Dermis microvascular lymphatic vessel endothelial cell (primary cell): ENCODE data around the gene AOX1. TPM values are rescaled to one million over a fixed set of nuclear protein-coding genes. Genes with fewer than 3 reads are reported as not detected.
"Not testable (repeated sequence)": the region's sequence is repeated elsewhere in the genome, so short reads cannot be mapped to it uniquely, and the experiment has no call there.

Experiments used
- DNase-seq, 2 donors: peaks; one replicate each; pipeline versions ENCODE4 v3.0.0 to v3.0.0-alpha.2; 2010; ENCODE audit warnings: low read depth in 2 of 2
- total RNA-seq: library from RNA; depleted of rRNA; stranded (reverse); fragments of >200 nt; gene quantifications from 2 replicates; pipeline ENCODE4 v1.2.1, GENCODE V29; 2014

The AOX1 gene
- total RNA-seq, 1 donor from 2014 or later, result 5.4 TPM

DNA sequence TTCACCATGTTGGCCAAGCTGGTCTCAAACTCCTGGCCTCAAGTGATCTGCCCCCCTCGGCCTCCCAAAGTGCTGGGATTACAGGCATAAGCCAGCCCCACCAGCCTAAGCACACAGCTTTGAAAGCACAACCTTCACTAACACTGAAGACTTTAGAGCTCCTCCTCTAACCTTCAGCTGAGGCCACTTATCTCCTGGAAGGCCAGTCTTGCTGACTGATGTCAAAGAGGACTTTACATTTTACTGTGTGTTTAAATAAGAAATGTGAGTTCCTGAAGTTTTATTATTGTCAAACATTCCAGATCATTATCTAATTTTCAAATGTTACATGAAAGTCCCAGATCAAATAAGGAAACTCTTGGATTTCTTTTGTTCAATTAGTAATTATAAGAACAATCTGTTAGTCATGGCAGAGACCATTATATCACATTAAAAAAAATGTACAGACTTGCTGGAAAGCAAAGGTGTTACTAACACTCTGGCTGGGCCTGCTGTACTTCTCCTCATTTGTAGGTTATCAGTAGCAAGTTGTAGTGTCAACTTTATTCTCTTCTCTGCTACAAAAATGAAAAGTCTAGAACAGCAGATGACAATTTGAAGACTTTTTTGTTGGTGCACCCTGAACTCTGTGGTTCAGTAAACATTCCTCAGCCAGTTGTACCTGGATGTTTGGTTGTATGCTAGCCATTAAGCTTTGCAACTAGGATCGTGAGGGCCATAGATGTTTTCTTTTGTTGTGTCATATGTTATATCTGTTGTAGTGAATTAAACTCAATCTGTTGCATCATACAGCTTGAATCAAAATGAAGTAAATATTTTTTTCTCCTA, 80.0 kb downstream of the AOX1 start:
- no peak for DNase-seq

DNA sequence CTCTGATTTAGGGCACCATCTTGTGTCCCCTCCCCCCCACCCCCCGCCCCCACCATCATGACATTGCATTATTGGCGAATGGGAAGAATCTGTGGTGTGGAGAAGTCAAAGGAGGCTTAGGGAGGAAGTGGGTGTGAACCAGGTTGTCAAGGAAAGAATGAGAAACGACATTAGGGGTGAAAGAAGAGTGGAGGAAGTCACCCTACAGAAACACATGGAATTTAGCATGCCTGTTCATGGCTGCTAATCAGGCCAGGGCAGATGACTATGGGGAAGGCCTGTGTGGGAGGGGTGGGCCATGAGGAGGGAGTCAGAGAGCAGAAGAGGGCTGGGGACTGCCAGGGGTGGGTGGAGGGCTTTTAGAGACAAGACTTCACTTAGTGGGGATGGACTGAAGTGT, 81.6 kb downstream of the AOX1 start:
- no peak for DNase-seq

- DNase-seq, result no peak
Measured at GRCh38 chr2:200668478-200668877, 82.7 kb downstream of the AOX1 start.

DNA sequence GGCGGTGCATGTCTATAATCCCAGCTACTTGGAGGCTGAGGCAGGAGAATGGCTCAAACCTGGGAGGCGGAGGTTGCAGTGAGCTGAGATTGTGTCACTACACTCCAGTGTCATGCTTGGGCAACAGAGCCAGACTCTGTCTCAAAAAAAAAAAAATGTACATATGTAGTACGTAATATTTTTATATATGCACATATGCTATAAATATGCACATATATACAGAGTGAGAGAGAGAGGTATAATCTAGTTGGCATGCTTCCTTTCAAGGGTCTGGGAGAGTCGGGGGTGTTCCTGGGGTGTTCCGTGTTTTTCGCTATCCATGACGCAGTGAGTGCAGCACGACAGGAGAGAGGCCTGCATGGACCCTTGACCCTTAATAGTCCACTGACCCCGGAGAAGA, 83.5 kb downstream of the AOX1 start:
- DNase-seq, result no peak

DNA sequence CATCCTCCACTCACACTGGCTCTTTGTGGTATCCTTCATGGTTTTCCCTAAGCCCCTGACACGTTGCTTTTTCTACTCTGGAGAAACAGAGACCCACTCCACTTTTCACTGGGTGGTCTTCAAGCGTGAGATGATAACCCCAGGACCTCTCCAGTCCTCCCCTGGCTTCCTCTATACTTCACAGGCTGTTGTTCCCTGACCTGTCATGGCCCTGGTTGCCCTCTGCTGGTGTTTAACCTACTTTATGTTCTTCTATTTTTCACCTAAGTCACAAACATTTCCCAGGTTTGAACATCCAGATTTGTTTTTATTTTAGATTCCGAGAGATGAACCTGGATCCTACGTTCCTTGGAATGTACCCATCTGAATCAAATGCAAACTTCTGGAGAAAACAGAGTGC, 84.5 kb downstream of the AOX1 start:
- DNase-seq, result no peak

- DNase-seq, result no peak
Measured at GRCh38 chr2:200670751-200671150, 84.9 kb downstream of the AOX1 start.

GRCh38 chr2:200673191-200673590, 87.4 kb downstream of the AOX1 start:
- DNase-seq, result no peak

GRCh38 chr2:200674837-200675236, 89.0 kb downstream of the AOX1 start:
- DNase-seq, result no peak

DNA sequence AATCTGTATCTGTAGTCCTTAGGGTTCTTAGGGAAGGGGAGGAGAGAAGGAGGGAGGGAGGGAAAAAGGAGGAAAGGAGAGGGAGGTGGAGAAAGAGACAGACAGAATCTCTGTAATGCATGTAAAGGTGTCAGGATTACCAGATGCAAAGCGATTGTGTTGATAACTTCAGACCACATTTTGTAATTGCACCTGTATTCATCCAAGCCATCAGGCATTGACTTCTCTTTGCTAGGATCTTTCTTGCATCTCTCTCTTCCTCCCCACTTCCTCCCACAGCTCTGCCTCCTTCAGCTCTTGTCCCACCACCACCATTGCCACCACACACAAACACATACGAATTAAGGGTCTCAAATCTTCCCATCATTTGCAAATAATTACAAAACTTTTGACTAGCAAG, 91.4 kb downstream of the AOX1 start:
- no peak for DNase-seq

- DNase-seq, result no peak
Measured at GRCh38 chr2:200677721-200678532, 92.1 kb downstream of the AOX1 start.

DNA sequence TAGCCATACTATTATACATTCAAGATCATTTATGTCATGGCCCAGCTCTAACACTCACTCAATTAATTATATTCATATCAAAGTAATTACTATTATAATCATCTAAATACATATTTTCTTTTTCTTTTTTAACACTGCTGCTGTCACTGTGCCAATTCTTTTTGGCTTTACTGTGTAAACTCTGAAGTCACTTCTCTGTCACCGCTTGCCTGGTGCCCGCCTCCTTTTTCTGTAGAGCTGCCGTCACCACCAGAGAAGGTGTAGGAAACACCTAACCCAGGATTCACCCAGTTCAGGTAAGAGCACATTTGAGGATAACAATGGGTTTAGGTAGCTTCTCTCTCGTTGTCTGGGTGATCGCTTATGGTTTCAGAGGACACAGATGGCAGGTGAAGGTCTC, 93.3 kb downstream of the AOX1 start:
- no peak for DNase-seq

GRCh38 chr2:200679535-200679934, 93.7 kb downstream of the AOX1 start:
- DNase-seq, result no peak

GRCh38 chr2:200681697-200682096, 95.9 kb downstream of the AOX1 start:
- no peak for DNase-seq

- DNase-seq, result not testable (repeated sequence)
Measured at GRCh38 chr2:200682407-200682806, 96.6 kb downstream of the AOX1 start.

- DNase-seq, result no peak
Measured at GRCh38 chr2:200687922-200688920, 102.4 kb downstream of the AOX1 start.

GRCh38 chr2:200689115-200689514, 103.3 kb downstream of the AOX1 start:
- no peak for DNase-seq

- no peak for DNase-seq
Measured at GRCh38 chr2:200693836-200694470, 108.1 kb downstream of the AOX1 start.

DNA sequence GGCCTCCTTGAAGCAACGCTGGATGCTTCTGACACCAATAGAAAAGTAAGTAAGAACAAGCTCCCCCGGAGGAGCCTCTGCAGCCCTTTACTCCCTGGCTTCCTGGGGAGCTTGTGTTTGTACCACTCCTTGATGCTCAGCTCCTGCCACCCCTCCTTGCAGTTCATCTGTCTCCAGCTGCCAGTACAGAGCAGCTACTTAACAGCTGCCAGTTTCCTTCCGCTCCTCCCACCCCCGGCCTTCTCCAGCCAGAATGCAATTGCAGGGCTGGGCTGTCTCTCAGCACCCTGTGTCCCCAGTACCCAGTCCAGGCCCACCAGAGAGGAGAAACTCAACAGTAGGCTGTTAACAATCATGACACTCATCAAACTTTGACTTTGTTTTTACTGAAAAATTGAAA, 109.4 kb downstream of the AOX1 start:
- DNase-seq, result no peak

- DNase-seq, result no peak
Measured at GRCh38 chr2:200695601-200696000, 109.8 kb downstream of the AOX1 start.

GRCh38 chr2:200698217-200698616, 112.4 kb downstream of the AOX1 start:
- DNase-seq, result no peak

DNA sequence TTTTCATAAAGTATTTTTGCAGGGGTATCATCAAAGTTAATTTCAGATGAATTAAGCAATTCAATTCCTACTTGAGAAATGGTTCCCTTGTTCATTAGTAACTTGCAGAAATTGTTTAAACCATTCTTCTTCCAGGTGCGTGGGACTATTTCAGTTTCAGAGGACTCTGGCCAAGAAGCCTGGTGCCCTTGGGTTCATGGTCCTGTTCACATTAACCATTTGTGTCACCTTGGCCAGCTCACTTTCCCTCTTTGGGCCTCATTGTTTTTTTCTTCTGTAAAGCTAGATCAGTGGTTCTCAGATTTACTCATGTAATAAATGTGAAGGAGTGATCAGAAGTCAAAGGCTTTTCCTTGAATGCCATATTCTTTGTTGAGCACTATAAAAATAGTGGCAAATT, 113.5 kb downstream of the AOX1 start:
- DNase-seq, result no peak
